Endothelial cell of umbilical vein (primary cell): ENCODE results near the gene MGAT4A. TPM values are rescaled to one million over a fixed set of nuclear protein-coding genes. Genes with fewer than 3 reads are reported as not detected.
"Not testable (repeated sequence)": the region's sequence is repeated elsewhere in the genome, so short reads cannot be mapped to it uniquely, and the experiment has no call there.

Experiments
- BruUV-seq: library from RNA; stranded (reverse); fragments of 400-500 nt; replicated peaks from 2 replicates; lab custom pipeline; 2021; lab: Mats Ljungman, UMichigan
- CTCF ChIA-PET: fragments of 300-600, 350-600 bp; sonication (Branson Sonifier 250); formaldehyde crosslinking; loops from one replicate; lab custom pipeline; 2021; ENCODE audit warnings: antibody characterized with exemption, inconsistent platforms; lab: Charles Lee
- POLR2A ChIA-PET: fragments of 300-600, 350-600 bp; sonication (Branson Sonifier 250); formaldehyde crosslinking; loops from one replicate; lab custom pipeline; 2021; ENCODE audit warnings: antibody characterized with exemption, inconsistent platforms; lab: Charles Lee
- DNase-seq: peaks from one replicate; pipeline ENCODE4 v3.0.0-alpha.2; 2011; ENCODE audit warnings: low read depth, low spot score
- FAIRE-seq: peaks from 2 replicates; lab custom pipeline; 2011; peaks lifted over from hg19 to GRCh38; lab: Jason Lieb, UNC
- H2AFZ ChIP-seq: 2 replicates; pipeline ENCODE4 v1.6.0; 2012; ENCODE audit warnings: low read depth, low read length, control low read depth, inconsistent platforms
- H3K27ac ChIP-seq: 2 replicates; pipeline ENCODE4 v1.5.1; 2011; ENCODE audit warnings: low read depth, mild to moderate bottlenecking, control low read depth, low read length, moderate library complexity; ENCODE audit not compliant: insufficient read depth
- H3K27me3 ChIP-seq, 2 experiments: 2 replicates each; pipeline versions ENCODE4 v1.6.0 to v1.6.1; 2011; ENCODE audit warnings: low read length in 2 of 2, mixed read lengths in 1 of 2; ENCODE audit not compliant: control insufficient read depth in 2 of 2, insufficient read depth in 2 of 2
- H3K36me3 ChIP-seq, 2 experiments: 2 replicates in 1 of 2; 3 replicates in 1 of 2; pipeline ENCODE4 v1.5.1; 2011; ENCODE audit warnings: low read length in 2 of 2, mild to moderate bottlenecking in 1 of 2, moderate library complexity in 1 of 2; ENCODE audit not compliant: control insufficient read depth in 2 of 2, insufficient read depth in 2 of 2; ENCODE audit errors: extremely low read depth in 1 of 2
- H3K4me1 ChIP-seq: 3 replicates; pipeline ENCODE4 v1.5.1; 2011; ENCODE audit warnings: mild to moderate bottlenecking, low read length; ENCODE audit not compliant: control insufficient read depth, insufficient read depth; ENCODE audit errors: extremely low read depth
- H3K4me2 ChIP-seq: 2 replicates; pipeline ENCODE4 v1.6.1; 2011; ENCODE audit warnings: low read length, control low read depth, mixed read lengths; ENCODE audit not compliant: insufficient read depth
- H3K4me3 ChIP-seq, 3 experiments: fragments of 200-600 bp in 1 of 3; sonication (generic), shearing (Covaris generic) in 1 of 3; replicated peaks in 1 of 3; 2 replicates each; pipeline ENCODE4 v1.5.1; 2011 to 2016; ENCODE audit warnings: control low read depth in 3 of 3, low read length in 3 of 3, mild to moderate bottlenecking in 2 of 3, inconsistent platforms in 1 of 3, low read depth in 1 of 3, moderate library complexity in 1 of 3; ENCODE audit not compliant: insufficient read depth in 1 of 3
- H3K79me2 ChIP-seq: 2 replicates; pipeline ENCODE4 v1.6.0; 2012; ENCODE audit warnings: low read length, inconsistent platforms; ENCODE audit not compliant: control insufficient read depth, insufficient read depth
- H3K9ac ChIP-seq: replicated peaks from 2 replicates; pipeline ENCODE3; 2011; ENCODE audit warnings: low read length, control low read depth; ENCODE audit not compliant: insufficient read depth; ENCODE audit errors: extremely low read depth
- H3K9me1 ChIP-seq: replicated peaks from 3 replicates; pipeline ENCODE4 v1.6.0; 2011; ENCODE audit warnings: mild to moderate bottlenecking, low read length; ENCODE audit not compliant: control insufficient read depth, insufficient read depth; ENCODE audit errors: extremely low read depth
- H3K9me3 ChIP-seq: replicated peaks from 2 replicates; pipeline ENCODE4 v1.5.1; 2012; ENCODE audit warnings: low read length, inconsistent platforms; ENCODE audit not compliant: control insufficient read depth, insufficient read depth
- H4K20me1 ChIP-seq: replicated peaks from 2 replicates; pipeline ENCODE3; 2011; ENCODE audit warnings: mild to moderate bottlenecking, low read length; ENCODE audit not compliant: control insufficient read depth, insufficient read depth; ENCODE audit errors: extremely low read depth
- CTCF ChIP-seq, 2 donors: IDR thresholded peaks; 1 replicate in 1 of 2; 2 replicates in 1 of 2; pipeline ENCODE4 v1.5.1; 2011; ENCODE audit warnings: low read length in 2 of 2, mild to moderate bottlenecking in 2 of 2, moderate library complexity in 2 of 2, control low read depth in 1 of 2, inconsistent platforms in 1 of 2, low read depth in 1 of 2; ENCODE audit not compliant: insufficient read depth in 1 of 2; ENCODE audit errors: extremely low read depth in 1 of 2
- EZH2 ChIP-seq: IDR thresholded peaks from 2 replicates; pipeline ENCODE4 v1.6.1; 2012; ENCODE audit warnings: borderline replicate concordance, low read depth, mild to moderate bottlenecking, moderate library complexity, low read length, inconsistent platforms; ENCODE audit not compliant: severe bottlenecking
- FOS ChIP-seq: IDR thresholded peaks from 2 replicates; pipeline ENCODE4 v1.6.1; 2011; ENCODE audit warnings: mild to moderate bottlenecking, low read length, moderate library complexity, borderline replicate concordance; ENCODE audit not compliant: insufficient read depth
- GATA2 ChIP-seq: IDR thresholded peaks from 2 replicates; pipeline ENCODE4 v1.7.0; 2011; ENCODE audit warnings: low read depth, mild to moderate bottlenecking, moderate library complexity, mixed read lengths, low read length; ENCODE audit not compliant: insufficient read length, insufficient read depth
- JUN ChIP-seq: IDR thresholded peaks from 2 replicates; pipeline ENCODE4 v1.6.1; 2011; ENCODE audit warnings: borderline replicate concordance, low read depth; ENCODE audit not compliant: insufficient read length, insufficient read depth
- MYC ChIP-seq: IDR thresholded peaks from one replicate; pipeline ENCODE4 v1.6.1; 2011; ENCODE audit warnings: mild to moderate bottlenecking, low read depth, low read length
- POLR2A ChIP-seq: IDR thresholded peaks from 2 replicates; pipeline ENCODE4 v1.6.1; 2012; ENCODE audit warnings: low read depth, mild to moderate bottlenecking, control low read depth, low read length
- POLR2AphosphoS5 ChIP-seq: IDR thresholded peaks from 2 replicates; pipeline ENCODE4 v1.6.1; 2012; ENCODE audit warnings: low read depth, mild to moderate bottlenecking, control low read depth, low read length, moderate library complexity; ENCODE audit not compliant: insufficient read depth
- dilution Hi-C: fragments of 300-500 bp; cut with MboI; formaldehyde crosslinking; loops from one replicate; pipeline ENCODE4 v1.15.0; 2019; ENCODE audit warnings: low sequenced_read_pairs; ENCODE audit not compliant: extremely low pct_ligation_motif_present
- intact Hi-C: fragments of 100-400 bp; cut with micrococcal nuclease; formaldehyde crosslinking; loops from one replicate; pipeline ENCODE4 v1.10.0; 2022
- polyA plus RNA-seq, 4 experiments: library from polyadenylated mRNA; depleted of rRNA in 3 of 4; stranded (reverse) in 3 of 4; unstranded in 1 of 4; fragments of >200 nt; gene quantifications; 2 replicates each; pipeline versions ENCODE4 v1.2.1 to v1.2.3, GENCODE V29; 2011 to 2012; ENCODE audit warnings: missing spikeins in 1 of 4
- total RNA-seq: library from RNA; stranded (reverse); gene quantifications from 2 replicates; pipeline ENCODE4 v1.2.3, GENCODE V29; 2021
- TF ChIP-seq, protein P1 (sequence below): IDR thresholded peaks from 2 replicates; pipeline ENCODE4 v1.6.1; 2011; ENCODE audit not compliant: insufficient read depth, insufficient read length

The MGAT4A gene
- total and polyA plus RNA-seq, 2 donors (not counting 3 experiments of a cell fraction or from before 2014, with no cell fraction given) = 9.2 to 42.2 TPM

DNA sequence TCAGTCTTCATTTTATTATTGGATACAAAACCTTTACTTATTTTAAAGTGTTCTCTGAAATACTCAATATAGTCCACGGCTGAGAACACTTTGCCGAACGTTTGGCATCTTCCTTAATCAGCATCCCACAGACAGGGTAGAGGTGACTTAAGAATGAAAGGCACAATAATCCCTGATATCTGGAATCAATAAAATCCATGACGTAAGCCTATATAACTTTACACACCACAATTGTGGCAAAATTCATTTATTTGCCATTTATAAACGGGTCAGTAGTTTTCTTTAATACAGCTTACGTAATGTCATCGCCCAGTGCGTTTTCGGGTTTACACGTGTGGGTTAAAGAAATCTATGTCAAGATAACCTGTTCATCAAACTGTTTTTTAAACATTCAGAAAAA, 1.3 kb downstream of the MGAT4A start:
- CTCF ChIA-PET = interaction anchor here (1.0 to 4.3 kb wide), 12 partner anchors 24 to 108 kb away, joined by 3 to 37 read pairs (median 6); no protein-coding TSS in a partner anchor
- intact Hi-C loops = loop anchor here (1.0 to 10.0 kb wide), 3 partner anchors 104 to 337 kb away; no protein-coding TSS in a partner anchor

GRCh38 chr2:98728088-98728718, 2.7 kb downstream of the MGAT4A start:
- FAIRE-seq, H2AFZ ChIP-seq, BruUV-seq, dilution Hi-C loops, H4K20me1 ChIP-seq, POLR2A ChIA-PET, H3K27me3 ChIP-seq, H3K9me1 ChIP-seq, H3K9me3 ChIP-seq, H3K36me3 ChIP-seq, H3K9ac ChIP-seq: not testable (repeated sequence)
- intact Hi-C loops = loop anchor here (10.0 kb wide), 1 partner anchor 187 kb away; no protein-coding TSS in a partner anchor
- H3K4me2 ChIP-seq = peak overlapping the region; percentile 98
- peaks cover 69% of the 10 kb centered on the region for H3K79me2 ChIP-seq
- peak overlapping the region in 1 of 3 experiments; percentile 8 for H3K4me3 ChIP-seq
- CTCF ChIA-PET = interaction anchor here (0.8 to 4.0 kb wide), 3 partner anchors 68 to 109 kb away, joined by 5 to 21 read pairs (median 8); no protein-coding TSS in a partner anchor
- H3K27ac ChIP-seq = peak overlapping the region; percentile 68
- peaks cover 50% of the 10 kb centered on the region for H3K4me1 ChIP-seq
- DNase-seq = peak; percentile 30

More for the DNA sequence above, 1.3 kb downstream of the MGAT4A start:
- H4K20me1 ChIP-seq = no peaks in the 10 kb centered on the region
- peaks cover 0 to 4% of the 10 kb centered on the region in 2 experiments for H3K36me3 ChIP-seq
- POLR2A ChIA-PET = no interaction called here
- H3K27ac ChIP-seq = peak overlapping the region; percentile 22
- TF ChIP-seq MYC (no peak), EZH2 (no peak), FOS (no peak), POLR2AphosphoS5 (no peak), JUN (no peak), POLR2A (no peak), GATA2 (no peak), CTCF (IDR thresholded peaks at IDR 0.05; ENCODE audit: extremely low read depth in 1 of 2, insufficient read depth in 1 of 2, low read depth in 1 of 2, low read length in 2 of 2) (no peak)
- TF ChIP-seq, protein P1, sequence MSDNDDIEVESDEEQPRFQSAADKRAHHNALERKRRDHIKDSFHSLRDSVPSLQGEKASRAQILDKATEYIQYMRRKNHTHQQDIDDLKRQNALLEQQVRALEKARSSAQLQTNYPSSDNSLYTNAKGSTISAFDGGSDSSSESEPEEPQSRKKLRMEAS = no peak
- dilution Hi-C loops = no loop called here
- DNase-seq (no peak), FAIRE-seq (no peak)
- H3K9ac ChIP-seq = peak overlapping the region; percentile 80
- no peaks in the 10 kb centered on the region for H3K9me1 ChIP-seq
- no peak overlapping the region for H2AFZ ChIP-seq
- BruUV-seq = TSS peak; percentile 25
- no peaks in the 10 kb centered on the region for H3K9me3 ChIP-seq
- peaks cover 57% of the 10 kb centered on the region for H3K4me1 ChIP-seq
- no peaks in the 10 kb centered on the region for H3K27me3 ChIP-seq
- H3K4me2 ChIP-seq = peak overlapping the region; percentile 98
- peaks cover 54% of the 10 kb centered on the region for H3K79me2 ChIP-seq
- peak overlapping the region; percentile 64 to 97 (median 76) for H3K4me3 ChIP-seq
